Effector CD8-positive, alpha-beta T cell (primary cell): ENCODE measurements around the gene CERK.
"Not testable (repeated sequence)": the region's sequence is repeated elsewhere in the genome, so short reads cannot be mapped to it uniquely, and the experiment has no call there.

Experiments used
- DNase-seq: peaks from one replicate; lab custom pipeline; 2025; lab: John Stamatoyannopoulos, UW

The CERK gene

DNA sequence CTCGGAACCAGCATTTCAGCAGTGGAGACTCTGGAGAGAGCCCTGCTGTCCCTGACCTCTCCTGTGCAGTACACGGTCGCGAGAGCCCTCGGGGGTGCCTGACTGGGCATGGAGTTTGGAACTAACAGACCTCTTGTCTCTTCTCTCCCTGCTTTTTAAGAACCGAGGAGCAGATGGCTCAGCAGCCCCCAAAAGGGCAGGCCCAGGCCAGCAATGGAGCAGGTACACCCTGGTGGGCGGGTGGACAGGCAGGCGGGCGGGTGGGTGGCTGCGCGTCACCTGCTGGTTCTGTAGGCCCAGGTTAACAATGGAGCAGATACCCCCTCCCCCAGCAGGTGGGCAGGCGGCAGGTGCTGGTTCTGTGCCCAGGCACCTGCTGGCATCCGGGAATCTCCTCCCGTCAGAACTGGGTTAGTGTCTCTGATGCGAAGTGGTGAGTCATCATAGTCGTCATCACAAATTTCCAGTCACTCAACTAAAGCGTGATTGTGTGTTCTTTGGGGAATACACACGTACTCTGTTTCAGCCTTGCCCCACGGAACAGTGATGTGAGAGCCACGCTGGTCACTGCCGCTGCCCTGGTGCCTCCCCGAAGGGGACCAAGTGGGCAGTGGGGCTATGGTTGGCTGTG is 76.7 kb downstream of the CERK start:
- no peak for DNase-seq

DNA sequence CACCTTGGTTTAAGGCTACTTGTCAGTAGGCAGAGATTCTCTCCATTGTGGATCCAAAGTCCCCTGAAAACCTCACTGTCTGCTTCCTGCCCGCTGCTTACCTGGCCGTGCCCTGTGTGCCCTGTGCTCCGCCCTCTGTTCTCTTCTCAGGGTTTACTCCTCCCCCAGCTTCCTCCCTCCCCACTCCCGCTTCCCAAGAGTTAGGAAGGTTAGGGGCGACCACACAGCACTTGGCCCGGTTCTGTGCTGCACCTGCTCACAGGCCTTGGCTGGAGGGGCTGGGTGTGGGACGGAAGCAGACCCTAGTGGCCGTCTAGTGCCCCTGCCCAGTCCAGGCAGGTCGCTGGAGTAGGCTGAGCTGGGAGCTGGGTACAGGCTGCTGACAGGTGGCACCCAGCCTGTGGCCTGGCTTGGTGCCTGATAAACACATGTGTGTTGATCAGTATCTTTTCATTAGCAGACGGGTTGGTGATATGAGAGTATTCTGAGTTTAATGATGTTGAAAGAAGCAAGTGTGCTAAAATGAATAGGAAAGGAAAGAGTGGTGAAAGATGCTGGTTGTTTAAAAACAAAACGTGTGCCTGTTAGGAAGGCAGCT is 77.3 kb downstream of the CERK start:
- no peak for DNase-seq

DNA sequence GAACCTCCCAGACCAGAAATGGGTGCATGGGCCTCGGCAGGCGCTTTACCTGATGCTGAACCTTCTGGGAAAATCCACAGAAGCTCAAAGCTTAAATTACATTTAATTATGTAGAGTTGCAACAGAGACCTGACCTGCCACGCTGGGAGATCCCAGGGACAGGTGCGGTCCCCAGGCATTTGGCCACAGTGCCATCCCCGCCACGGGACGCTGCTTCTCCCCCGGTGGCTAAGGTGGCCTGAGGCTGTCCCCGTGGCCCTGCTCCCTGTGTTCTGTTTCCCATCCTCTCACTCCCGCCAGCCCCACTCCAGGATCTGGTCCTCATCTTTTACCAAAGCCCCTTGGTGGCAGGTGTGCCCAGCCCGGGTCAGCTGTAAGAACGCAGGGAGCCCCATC is 78.3 kb downstream of the CERK start:
- no peak for DNase-seq

DNA sequence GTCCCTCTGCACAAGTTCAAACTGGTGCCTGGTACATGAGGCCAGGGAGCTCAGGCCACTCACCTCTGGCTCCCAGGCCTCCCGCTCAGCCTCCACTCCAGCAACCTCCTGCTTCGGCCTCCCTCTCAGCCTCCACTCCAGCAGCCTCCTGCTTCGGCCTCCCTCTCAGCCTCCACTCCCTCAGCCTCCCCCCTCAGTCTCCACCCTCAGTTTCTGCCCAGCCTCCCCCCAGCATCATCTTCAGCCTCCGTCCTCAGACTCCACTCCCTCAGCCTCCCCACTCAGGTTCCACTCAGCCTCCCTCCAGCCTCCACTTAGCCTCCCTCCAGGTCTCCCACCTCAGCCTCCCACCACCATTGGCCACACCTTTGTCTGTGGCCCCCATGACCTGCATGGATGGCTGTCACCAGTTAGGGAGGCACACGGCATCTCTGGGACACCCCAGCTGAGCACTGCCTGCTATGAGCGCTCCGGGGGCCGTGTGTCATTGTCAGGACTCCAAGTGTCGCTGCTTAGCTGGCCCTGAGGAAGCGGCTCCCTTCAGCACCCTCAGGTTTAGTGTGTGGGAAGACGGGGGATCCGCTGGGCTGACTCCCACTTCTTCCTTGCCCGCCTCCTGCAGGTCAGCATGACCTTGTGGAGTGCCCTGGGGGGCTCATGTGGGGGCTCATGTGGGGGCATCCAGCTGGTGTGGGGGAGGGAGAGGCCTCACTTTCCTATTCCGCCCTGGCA is 78.8 kb downstream of the CERK start:
- no peak for DNase-seq

DNA sequence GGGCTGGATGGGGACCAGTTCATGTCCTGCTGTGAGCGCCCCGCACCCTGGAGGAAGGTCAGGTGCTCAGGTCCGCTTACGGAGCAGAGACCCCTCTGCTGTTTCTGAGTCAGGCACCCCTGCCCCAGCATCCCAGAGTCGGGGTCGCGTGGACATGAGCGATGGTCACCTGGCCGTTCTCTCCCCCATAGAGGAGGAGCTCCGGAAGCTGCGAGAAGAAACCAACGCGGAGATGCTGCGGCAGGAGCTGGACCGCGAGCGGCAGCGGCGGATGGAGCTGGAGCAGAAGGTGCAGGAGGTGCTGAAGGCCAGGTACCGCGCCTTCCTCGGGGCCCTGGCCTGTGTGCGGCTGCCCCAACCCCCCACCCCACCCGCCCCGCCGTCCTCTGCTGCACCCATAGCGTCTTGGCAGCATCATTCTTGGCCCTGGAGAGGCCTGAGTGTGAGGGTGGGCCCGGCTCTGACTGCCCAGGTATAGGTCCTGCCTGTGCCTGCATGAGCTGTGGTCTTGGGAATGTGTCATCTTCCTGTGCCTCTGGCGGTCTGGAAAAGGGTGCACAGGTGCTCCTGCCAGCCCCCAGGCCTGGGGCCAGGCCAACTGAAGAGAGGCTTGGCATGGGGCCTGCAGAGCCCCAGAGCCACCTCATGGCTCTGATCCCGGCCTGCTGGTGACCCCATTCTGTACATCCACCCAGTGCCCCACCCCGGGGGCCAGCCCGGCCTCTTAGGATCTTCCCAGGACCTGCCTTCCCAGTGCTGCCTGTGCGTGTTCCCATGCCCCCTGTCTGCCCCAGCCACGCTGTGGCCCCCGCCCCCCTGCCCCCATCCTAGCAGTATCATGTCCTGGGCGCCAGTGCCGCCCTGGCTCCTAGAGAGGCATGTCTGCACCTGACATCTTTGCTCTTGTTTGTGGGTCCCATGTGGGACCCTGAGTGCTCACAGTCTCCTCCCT is 79.8 kb downstream of the CERK start:
- DNase-seq: no peak

DNA sequence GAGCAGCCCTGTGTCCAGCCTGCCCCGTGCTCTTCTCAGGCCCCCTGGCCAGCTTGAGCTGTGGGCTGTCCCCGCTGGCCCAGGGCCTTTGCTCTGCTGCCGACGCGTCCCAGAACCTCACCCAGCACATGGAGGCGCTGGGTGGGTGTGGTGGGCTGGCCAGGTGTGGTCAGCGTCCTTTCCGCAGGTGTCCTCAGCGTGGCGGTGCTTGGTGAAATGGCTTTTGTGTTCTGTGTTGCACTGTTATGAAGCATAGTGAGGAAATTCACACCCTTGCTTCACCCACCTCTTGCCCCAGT is 80.4 kb downstream of the CERK start:
- no peak for DNase-seq

DNA sequence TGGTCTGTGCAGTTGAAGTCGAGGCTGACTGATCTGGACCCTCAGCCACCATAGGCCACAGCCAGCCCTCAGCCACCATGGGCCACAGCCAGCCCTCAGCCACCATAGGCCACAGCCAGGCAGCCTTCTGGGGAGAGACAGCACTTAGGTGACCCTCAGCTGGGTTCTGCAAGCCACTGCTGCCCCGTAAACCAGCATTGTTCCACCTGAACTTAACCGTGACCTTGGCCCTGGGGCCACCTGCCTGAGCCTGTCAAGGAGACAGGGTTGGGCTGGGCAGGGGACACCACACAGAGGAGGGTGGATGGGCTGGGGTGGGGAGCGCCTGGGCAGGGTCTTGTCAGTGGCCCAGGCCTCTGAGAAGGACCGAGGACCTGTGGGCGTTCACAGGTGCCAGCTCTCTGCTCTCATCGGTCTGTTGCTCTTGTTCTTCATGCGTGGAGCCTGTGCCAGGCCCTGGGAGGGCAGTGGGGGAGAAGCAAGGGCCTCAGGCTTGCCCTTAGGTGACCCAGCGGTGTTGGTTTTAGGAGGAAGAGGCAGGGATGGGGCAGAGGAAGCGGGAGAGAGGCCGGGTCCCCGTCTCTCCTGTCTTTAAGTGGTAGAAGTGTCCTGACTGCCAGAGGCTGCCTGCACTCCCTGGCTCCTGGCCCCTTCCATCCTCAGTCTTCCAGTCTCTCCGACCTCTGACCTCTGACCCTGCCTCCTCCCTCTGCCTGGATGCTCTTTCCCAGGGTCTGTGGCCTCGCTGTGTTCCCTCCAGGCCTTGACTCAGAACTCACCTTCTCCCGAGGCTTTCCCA is 81.0 kb downstream of the CERK start:
- DNase-seq: no peak

DNA sequence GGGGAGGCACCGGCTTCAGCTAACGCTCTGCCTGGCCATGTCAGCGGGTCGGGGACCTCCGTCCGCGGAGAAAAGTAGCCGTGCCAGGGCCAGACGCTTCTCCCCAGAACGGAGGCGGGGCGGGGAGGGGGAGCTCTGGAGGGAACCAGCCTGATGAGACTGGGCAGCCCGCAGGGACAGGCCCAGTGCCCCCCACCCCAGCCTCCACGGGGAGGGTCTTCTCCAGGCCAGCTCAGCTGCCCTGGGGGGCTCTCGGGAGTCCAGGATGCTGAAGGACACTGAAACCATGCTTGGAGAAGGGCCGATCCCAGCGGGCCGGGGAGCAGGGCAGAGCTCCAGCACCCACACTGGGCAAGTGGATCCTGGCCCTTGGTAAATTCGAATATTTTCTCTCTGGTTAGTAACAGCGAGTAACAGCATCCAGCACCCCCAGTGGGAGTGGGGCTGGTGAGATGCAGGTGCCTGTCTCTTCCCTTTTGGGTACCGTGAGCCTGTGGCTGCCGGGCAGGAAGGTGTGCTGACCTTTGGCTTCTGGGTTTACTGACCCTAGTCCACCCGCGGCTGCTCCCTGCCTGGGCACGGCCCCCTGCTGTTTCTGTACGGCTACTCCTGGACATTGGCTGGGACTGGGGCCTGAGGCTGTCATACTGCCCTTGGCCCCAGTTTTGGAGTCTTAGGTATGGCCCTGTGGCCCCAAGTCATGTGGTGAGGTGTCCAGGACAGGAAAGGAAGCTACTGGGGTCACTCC is 82.0 kb downstream of the CERK start:
- no peak for DNase-seq

DNA sequence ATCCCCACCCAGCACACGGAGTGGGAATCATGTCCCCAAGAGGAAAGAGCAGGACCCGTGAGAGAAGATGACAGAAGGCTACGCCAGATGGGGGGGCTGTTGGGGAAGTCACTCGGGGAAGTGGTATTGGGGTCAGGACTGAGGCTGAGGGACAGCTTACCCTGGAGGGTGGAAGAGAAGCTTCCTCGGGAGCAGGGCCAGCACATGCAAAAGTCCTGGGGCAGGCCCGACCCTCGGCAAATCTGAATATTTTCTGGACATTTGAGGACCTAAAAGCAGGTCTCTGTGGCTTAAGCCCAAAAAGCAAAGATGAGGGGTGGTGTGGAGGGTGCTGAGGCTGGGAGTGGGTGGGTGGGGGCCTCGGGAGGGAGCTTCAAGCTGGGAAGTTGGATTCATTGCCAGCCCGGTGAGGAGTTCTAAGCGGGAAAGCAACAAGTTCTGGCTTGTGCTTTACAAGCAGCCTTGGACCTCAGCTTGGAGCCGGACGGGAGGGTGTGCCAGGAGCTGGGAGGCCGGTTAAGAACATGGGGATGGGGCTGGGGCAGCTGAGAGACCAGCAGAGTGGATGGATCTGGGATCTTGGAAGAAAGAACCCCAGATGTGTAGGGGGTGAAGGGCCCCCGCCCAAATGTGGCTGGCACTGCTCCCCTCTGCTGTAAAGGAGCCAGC is 83.0 kb downstream of the CERK start:
- DNase-seq: no peak

DNA sequence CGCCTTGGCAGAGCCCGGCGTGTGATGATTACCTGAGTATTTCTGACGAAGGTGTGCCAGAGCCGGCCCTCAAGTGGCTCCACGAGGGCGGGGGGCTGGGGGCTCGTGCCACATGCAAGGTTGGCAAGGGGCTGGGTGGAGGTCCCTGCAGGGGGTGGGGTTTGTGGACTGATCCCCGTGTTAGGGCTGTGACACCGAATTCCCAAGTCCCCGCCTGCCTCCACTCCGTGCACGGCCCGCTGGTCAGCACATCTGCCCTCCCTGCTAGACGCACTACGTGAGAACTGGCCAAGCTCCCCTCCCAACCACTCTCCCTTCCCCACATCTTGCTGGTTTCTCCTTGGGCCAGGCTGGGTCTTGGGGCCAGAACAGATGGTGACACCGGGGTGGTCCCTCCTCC is 83.6 kb downstream of the CERK start:
- DNase-seq: no peak

DNA sequence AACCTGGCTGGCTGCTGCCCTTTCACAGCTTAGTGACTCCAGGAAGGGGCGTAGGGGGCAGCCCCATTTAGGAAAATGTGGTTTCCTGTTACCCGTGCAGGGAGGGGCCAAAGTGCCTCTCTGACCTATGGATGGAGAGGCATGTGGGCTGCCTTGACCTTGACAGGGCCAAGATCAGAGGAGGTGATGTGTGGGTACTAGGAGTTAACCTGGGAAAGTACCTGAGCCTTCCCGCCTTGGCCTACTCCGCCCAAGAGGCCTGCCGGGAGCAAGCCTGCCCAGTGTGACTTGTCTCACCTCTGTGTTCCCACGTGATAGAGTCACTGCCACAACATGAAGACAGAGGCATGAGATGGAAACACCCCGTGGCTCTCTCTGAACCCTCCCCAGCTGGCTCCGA is 84.5 kb downstream of the CERK start:
- DNase-seq: no peak

DNA sequence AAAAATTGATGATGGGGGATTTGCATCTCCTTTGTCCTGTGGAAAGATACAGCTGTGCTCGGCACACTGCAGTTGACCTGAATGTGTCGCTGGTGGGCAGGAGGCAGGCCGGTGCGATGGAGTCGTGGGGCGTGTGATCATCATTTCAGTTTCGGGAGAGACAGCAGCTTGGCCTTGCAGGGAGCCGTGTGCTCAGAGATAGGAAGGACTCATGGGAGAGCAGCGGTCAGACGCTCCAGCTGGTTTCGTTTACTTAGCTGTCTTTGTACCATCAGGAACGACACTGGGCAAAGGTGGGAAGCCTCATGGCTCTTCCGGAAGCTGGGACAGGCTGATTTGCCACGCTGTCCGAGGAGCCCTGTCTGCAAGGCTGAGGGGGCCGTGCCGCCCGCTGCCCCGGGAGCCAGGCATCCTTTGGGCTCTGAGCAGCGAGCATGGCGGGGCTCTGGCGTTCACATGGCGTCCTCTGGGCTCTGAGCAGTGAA is 85.2 kb downstream of the CERK start:
- DNase-seq: no peak

DNA sequence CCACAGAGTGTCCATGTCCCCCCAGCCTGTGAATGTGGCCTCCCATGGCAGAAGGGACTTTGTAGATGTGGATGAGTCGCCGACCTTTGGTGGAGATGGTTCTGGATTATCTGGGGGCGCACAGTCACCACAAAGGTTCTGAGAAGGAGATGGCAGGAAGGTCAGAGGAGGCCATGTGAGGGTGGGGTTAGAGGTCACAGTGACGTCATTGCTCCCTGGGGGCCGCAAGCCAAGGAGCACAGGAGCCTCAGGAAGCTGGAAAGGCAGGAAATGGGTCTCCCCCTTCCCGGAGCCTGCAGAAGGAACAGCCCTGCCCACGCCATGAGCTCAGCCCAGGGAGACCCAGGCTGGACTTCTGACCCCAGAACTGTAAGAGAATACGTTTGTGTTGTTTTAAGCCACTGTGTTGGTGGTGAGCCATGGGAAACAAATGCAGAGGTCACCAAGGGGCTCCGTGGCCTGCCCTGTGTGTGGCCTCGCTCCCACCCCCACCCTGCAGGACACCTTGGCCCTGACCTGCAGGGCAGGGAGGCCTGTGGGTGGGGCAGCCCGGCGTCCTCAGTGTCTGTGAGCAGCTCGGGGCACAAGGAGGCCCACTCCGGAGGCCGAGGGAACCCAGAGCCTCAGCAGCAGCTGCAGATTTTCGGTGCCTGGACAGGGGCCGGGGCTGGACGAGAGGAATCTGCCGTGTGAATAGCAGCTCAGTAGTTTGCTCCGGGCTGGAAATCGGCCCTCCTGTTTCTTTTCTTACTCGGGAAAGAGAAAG is 85.8 kb downstream of the CERK start:
- no peak for DNase-seq

DNA sequence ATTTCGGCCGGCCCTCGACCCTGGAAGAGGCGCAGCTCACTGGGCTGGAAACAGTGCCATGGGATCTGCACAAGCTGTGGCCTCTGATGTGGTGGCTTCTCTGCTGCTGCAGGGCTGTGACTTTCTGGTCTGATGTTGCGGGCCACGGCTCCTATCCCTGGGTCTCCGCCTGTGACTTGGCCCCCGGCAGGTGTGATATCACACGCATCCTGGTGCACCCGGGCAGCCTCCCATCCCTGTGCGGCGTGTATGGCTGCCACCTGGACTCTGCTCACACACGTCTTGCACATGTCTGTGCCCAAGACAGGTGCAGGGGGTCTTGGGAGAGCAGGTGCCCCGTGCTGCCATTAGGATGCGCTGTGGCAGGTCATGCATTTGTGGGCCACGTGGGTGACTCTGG is 86.7 kb downstream of the CERK start:
- DNase-seq: no peak

DNA sequence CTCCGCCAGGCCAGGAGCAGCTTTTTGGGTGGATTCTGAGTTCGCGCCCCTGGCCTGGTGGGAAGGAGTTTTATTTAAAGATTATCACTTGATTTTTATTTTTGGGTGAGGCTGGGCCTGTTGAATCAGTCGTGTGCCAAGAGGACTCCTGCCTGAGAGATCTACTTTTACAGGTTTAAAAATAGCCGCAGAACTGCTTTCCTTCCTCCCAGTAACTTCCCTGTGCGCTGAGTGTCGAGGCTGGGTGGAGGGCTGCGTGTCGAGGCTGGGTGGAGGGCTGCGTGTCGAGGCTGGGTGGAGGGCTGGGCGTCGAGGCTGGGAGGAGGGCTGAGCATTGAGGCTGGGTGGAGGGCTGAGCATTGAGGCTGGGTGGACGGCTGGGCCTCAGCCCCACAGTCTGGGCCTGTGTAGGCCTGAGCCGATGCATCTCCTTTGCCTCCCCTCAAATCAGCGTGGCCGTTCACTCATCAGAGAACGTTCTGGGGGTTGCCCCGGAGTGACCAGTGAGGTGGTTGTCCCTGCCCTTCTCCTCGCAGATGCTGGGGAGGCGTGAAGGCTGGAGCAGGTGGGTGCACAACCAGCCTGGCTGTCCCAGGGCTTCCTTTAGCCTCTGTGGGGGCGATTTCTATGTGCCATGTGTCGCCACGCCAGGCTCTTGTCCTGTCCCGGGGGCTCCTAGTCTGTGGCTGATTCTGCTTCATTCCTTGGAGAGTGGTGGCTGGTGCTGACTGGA is 87.8 kb downstream of the CERK start:
- DNase-seq: no peak

DNA sequence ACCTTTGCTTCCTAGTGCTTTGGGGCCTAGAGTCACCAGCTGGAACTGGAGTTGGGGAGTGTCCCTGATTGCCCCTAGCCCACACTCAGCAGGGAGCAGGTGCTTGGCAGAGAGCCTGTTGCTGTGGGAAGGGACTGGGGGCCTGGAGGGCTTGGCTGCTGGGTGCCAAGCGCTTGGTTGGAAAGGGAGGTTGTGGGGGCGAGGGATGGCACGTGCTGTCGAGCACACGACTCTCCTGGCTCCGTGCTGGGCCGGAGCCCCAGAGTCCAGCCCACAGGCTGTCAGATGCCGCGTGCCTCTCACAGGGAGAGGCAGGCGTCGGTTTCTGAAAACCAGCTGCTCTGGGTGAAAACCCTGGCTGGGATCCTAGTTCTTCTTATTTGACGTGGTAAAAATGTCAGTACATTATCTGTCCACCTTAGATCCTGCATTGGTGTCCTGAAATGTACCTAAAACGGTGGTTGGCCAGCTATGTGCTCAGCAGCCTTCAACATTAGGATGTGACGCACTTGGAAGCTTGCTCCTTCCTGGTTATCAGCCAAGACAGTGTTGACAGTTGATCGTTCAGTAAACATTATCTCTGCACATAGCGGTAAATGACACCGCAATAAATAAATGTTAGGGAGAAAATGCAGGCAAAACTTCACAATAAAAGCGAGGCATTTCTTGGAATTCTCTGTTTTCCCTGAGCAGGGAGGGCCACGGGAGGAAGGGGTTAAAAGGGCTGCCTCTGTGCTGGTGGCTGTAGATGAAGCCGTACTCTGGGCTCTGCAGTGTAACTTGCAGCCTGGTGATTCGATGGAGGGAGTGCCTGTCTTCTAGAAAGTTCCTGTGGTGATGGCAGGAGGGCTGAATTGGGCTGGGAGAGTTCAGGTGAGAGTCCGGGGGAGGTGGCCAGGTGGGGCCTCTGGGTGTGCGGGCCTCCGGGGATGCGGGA is 88.6 kb downstream of the CERK start:
- no peak for DNase-seq

DNA sequence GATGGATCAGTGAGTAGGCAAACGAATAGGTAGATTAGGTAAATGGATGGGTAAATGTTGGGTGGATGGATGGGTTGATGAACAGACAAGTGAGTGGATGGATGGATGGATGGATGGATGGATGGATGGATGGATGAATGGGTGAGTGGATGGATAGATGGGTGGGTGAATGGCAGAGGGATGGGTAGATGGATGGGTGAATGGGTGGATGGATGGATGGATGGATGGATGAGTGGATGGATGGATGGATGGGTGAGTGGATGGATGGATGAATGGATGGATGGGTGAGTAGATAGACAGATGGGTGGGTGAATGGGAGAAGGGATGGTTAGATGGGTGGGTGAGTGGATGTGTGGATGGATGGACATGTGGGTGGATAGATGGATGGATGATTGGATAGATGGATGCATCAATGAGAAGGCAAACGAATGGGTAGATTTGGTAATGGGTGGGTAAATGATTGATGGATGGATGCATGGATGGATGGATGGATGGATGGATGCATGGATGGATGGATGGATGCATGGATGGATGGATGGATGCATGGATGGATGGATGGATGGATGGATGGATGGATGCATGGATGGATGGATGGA is 89.7 kb downstream of the CERK start:
- not testable (repeated sequence) for DNase-seq
